Memory B cell (primary cell): Measurements from ENCODE around the gene LY9.
"Not testable (repeated sequence)": the region's sequence is repeated elsewhere in the genome, so short reads cannot be mapped to it uniquely, and the experiment has no call there.

ENCODE experiments used
- ATAC-seq: fragments of 150-1000 bp; cut with Tn5 transposase; 2 replicates; pipeline ENCODE4 v1.10.0; 2021; ENCODE audit warnings: low read depth, mild to moderate bottlenecking, moderate library complexity
- DNase-seq, 2 donors: peaks; one replicate each; pipeline ENCODE4 v3.0.0; 2022; ENCODE audit warnings: low spot score in 2 of 2
- H3K27ac Mint-ChIP-seq: one replicate; pipeline ENCODE4 v1.8.0; 2022; ENCODE audit warnings: mild to moderate bottlenecking, moderate library complexity, mixed read lengths
- H3K27me3 Mint-ChIP-seq: one replicate; pipeline ENCODE4 v1.8.0; 2022; ENCODE audit warnings: mixed read lengths
- H3K36me3 Mint-ChIP-seq: one replicate; pipeline ENCODE4 v1.8.0; 2022; ENCODE audit warnings: mild to moderate bottlenecking, mixed read lengths
- H3K4me1 Mint-ChIP-seq: one replicate; pipeline ENCODE4 v1.8.0; 2022; ENCODE audit warnings: mixed read lengths
- H3K4me3 Mint-ChIP-seq: one replicate; pipeline ENCODE4 v1.8.0; 2022; ENCODE audit warnings: mild to moderate bottlenecking, moderate library complexity, mixed read lengths
- H3K9me3 Mint-ChIP-seq: one replicate; pipeline ENCODE4 v1.8.0; 2022; ENCODE audit warnings: mixed read lengths

LY9 gene

DNA sequence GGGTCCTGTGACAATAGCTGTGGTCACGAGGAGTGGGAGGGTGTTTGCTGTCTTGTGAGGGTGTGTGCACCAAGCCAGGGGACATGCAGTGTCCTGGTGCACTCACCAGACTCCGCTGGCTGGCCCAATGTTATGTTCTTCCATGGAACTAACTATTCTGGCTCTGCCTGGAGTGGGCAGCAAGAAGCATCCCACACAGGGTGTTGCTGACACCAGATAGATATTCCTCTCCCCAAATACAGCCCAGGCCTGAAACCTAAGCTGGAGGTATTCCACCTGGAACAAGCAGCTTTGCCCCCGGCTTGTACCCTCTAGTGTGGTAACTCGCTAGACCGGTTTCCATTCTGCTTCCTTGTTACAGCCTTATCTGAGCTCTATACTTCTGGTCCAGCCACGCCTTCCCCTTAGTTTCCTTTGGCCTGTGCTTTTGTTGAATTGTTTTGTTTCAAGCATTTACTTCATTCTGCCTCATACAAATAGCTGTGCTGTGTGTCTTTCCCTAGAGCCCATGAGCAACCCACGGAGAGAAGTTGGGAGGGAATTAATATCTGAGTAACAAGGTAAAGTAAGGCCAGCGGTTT lies 14.7 kb upstream of the LY9 start:
- Mint-ChIP-seq H3K4me3 (peak overlapping the region; percentile 16), H3K4me1 (peaks cover 34% of the 10 kb centered on the region), H3K9me3 (no peaks in the 10 kb centered on the region), H3K27ac (peak overlapping the region; percentile 99), H3K36me3 (peaks cover 2% of the 10 kb centered on the region), H3K27me3 (no peaks in the 10 kb centered on the region)
- no peak for ATAC-seq
- no peak for DNase-seq

- H3K9me3 Mint-ChIP-seq, result no peaks in the 10 kb centered on the region
- H3K36me3 Mint-ChIP-seq, result peaks cover 2% of the 10 kb centered on the region
- H3K4me1 Mint-ChIP-seq, result peaks cover 31% of the 10 kb centered on the region
- ATAC-seq (peak; percentile 95), DNase-seq (peak in 1 of 2 donors; percentile 70)
- peak overlapping the region; percentile 65 for H3K4me3 Mint-ChIP-seq
- peak overlapping the region; percentile 99 for H3K27ac Mint-ChIP-seq
- H3K27me3 Mint-ChIP-seq, result no peaks in the 10 kb centered on the region
Observed at GRCh38 chr1:160781914-160782689, 13.9 kb upstream of the LY9 start.

GRCh38 chr1:160782988-160783765 lies 12.8 kb upstream of the LY9 start:
- H3K9me3 Mint-ChIP-seq, ATAC-seq: not testable (repeated sequence)

DNA sequence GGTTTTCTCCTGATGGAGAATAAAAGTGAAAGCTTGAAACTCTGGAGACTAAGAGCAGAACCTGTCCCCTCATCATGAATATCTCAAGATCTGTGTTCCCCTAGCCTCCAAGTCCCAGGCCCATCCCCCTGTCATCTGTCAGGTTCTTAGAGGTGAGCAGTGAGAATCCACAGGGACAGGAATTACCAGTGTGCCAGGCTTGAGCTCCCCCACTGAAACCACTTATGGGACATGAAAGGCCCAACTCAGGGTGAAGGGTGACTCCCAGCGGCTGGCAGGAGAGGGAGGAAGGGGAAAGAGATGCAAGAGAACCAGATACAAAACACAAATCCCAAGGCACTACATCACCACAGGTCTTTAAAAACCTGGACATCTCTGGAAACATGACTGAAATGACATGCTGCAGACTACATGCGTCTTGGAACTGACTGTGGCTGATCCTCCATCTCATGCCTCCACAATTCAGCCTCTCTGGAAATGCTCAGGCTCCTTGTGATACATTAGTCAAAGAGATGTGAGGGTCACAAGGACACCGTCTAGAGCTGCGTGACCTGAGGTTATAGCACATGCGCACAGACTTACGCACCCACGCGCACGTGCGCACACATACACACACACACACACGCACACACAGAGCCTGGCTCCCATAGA lies 6.8 kb upstream of the LY9 start:
- Mint-ChIP-seq H3K27ac (peak overlapping the region; percentile 100), H3K4me1 (peaks cover 20% of the 10 kb centered on the region), H3K4me3 (peak overlapping the region; percentile 27), H3K36me3 (peaks cover 1% of the 10 kb centered on the region), H3K9me3 (no peaks in the 10 kb centered on the region), H3K27me3 (no peaks in the 10 kb centered on the region)
- no peak for DNase-seq
- no peak for ATAC-seq

More at GRCh38 chr1:160782988-160783765, 12.8 kb upstream of the LY9 start:
- H3K36me3 Mint-ChIP-seq, H3K27me3 Mint-ChIP-seq, DNase-seq, H3K4me3 Mint-ChIP-seq: not testable (repeated sequence)
- H3K4me1 Mint-ChIP-seq, result peaks cover 26% of the 10 kb centered on the region
- H3K27ac Mint-ChIP-seq, result peak overlapping the region; percentile 99

DNA sequence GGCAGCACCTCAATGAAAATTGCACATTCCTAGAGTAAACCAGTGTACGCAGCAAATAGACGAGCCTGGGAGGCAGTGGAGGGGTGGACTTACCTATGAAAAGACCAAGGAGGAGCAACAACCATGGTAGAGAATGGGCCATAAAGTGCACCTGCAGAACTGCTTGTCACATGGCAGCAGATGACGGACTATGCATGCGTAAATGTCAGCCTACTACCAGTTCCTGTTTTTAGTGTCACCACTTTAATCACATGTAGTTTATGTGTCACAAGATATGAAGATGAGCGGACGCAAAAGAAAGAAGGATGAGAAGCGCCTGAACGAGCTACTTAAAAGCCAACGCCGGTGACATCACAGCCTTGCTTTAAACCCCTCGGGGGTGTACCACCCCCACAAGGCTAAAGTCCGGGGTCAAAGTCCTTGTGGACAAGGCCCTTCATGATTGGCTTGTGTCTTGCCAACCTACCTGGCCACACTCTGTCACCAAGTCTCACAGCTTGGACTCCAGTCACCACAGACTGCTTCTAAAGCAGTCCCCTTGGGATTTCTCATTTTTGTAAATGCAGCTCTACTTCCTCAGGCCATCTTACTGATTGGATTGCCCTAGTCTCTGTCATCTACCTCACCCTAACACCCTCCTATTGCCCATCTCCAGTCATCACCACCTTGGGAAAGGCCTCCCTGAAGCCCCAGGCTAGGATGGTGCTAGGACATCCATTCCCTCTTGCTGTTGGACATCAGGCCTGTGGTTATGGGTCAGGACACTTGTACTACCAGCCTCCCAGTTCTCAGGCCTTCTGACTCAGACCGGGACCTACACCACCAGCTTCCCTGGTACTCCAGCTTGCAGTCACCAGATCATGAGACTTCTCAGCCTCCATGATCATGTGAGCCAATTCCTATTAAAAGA lies 6.0 kb upstream of the LY9 start:
- peak overlapping the region; percentile 27 for H3K4me3 Mint-ChIP-seq
- H3K27ac Mint-ChIP-seq, result peak overlapping the region; percentile 100
- peaks cover 23% of the 10 kb centered on the region for H3K4me1 Mint-ChIP-seq
- H3K27me3 Mint-ChIP-seq, result no peaks in the 10 kb centered on the region
- H3K36me3 Mint-ChIP-seq, result no peaks in the 10 kb centered on the region
- ATAC-seq, result peak; percentile 84
- DNase-seq, result peak; percentile 81 to 84
- no peaks in the 10 kb centered on the region for H3K9me3 Mint-ChIP-seq

GRCh38 chr1:160794376-160794775 lies 1.6 kb upstream of the LY9 start:
- no peak for ATAC-seq
- H3K27me3 Mint-ChIP-seq, result no peaks in the 10 kb centered on the region
- peaks cover 43% of the 10 kb centered on the region for H3K4me1 Mint-ChIP-seq
- peak overlapping the region; percentile 100 for H3K27ac Mint-ChIP-seq
- peaks cover 8% of the 10 kb centered on the region for H3K36me3 Mint-ChIP-seq
- no peak overlapping the region for H3K4me3 Mint-ChIP-seq
- DNase-seq, result no peak
- H3K9me3 Mint-ChIP-seq, result no peaks in the 10 kb centered on the region

DNA sequence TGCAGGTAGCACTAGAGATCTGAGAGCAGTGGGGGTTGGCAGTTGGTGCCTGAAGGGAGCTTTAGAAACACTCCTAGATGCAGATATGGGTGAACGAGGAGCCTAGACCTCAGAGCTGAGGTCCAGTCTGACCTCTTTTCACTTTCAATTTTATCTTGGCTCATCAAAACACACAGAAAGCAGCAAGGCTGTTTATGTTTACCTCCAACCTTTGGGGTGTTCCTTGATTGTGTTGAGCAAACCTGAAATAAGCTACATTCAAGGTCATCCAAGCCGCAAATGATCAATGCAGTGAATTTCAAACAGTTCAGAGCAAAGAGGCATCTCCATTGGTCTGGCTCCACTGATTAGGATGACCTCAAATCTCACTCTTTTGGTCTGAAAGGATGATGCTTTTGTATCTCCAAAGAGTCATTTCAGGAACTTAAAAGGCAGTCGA lies 1.3 kb downstream of the LY9 start:
- H3K27ac Mint-ChIP-seq, result peak overlapping the region; percentile 100
- H3K4me3 Mint-ChIP-seq, result peak overlapping the region; percentile 97
- no peaks in the 10 kb centered on the region for H3K9me3 Mint-ChIP-seq
- peaks cover 53% of the 10 kb centered on the region for H3K4me1 Mint-ChIP-seq
- no peaks in the 10 kb centered on the region for H3K27me3 Mint-ChIP-seq
- H3K36me3 Mint-ChIP-seq, result peaks cover 25% of the 10 kb centered on the region
- ATAC-seq, result peak; percentile 5
- peak in 1 of 2 donors; percentile 22 for DNase-seq

GRCh38 chr1:160797861-160798273 lies 1.9 kb downstream of the LY9 start:
- peak overlapping the region; percentile 97 for H3K4me3 Mint-ChIP-seq
- H3K4me1 Mint-ChIP-seq, result peaks cover 56% of the 10 kb centered on the region
- peak overlapping the region; percentile 100 for H3K27ac Mint-ChIP-seq
- peaks cover 1% of the 10 kb centered on the region for H3K9me3 Mint-ChIP-seq
- no peaks in the 10 kb centered on the region for H3K27me3 Mint-ChIP-seq
- no peak for DNase-seq
- ATAC-seq, result peak; percentile 13
- H3K36me3 Mint-ChIP-seq, result peaks cover 30% of the 10 kb centered on the region

DNA sequence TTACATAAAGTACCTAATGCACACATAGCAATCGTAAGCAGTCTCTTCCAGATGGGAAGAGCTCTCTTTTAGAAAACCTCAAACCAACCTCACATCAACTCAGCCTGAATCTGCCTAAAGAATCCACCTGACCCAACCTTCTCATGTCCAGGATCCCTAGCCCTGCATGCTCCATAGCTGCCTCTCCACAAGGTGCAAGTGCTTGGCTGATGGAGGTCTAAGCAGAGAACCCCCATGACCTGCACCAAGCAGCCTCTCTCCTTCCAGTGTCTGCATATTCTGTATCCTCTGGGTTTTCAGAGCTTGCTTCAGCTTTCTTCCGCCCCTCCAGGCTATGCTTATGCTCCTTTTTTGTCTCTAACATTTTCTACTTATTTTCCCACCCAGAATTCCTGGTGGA lies 2.5 kb downstream of the LY9 start:
- H3K4me3 Mint-ChIP-seq, result peak overlapping the region; percentile 81
- H3K27me3 Mint-ChIP-seq, result no peaks in the 10 kb centered on the region
- peak overlapping the region; percentile 100 for H3K27ac Mint-ChIP-seq
- H3K36me3 Mint-ChIP-seq, result peaks cover 34% of the 10 kb centered on the region
- no peak for DNase-seq
- peaks cover 58% of the 10 kb centered on the region for H3K4me1 Mint-ChIP-seq
- no peak for ATAC-seq
- H3K9me3 Mint-ChIP-seq, result peaks cover 1% of the 10 kb centered on the region

DNA sequence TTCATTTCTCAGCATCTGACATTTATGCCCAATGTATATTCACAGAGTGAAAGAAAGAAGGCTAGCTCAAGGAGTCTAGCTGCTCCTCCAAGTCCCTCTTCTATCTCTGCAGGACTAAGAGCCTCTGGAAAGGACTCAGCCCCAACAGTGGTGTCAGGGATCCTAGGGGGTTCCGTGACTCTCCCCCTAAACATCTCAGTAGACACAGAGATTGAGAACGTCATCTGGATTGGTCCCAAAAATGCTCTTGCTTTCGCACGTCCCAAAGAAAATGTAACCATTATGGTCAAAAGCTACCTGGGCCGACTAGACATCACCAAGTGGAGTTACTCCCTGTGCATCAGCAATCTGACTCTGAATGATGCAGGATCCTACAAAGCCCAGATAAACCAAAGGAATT lies 3.7 kb downstream of the LY9 start:
- Mint-ChIP-seq H3K4me1 (peaks cover 61% of the 10 kb centered on the region), H3K9me3 (peaks cover 1% of the 10 kb centered on the region), H3K4me3 (peak overlapping the region; percentile 81), H3K27ac (peak overlapping the region; percentile 100), H3K27me3 (no peaks in the 10 kb centered on the region), H3K36me3 (peaks cover 42% of the 10 kb centered on the region)
- DNase-seq (peak in 1 of 2 donors; percentile 9), ATAC-seq (no peak)

DNA sequence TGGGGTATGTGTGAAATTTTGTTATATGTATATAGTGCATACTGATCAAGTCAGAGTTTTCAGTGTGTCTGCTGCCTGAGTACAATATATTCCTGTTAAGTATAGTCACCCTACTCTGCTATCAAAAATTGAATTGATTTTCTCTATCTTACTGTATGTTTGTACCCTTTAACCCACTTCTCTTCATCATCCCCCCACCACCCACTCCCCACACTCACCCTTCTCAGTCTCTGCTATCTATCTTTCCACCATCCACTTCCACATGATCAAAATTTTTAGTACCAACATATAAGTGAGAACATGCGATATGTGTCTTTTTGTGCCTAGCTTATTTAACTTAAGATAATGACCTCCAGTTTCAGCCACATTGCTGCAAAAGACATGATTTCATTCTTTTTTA lies 4.2 kb downstream of the LY9 start:
- H3K27me3 Mint-ChIP-seq, result no peaks in the 10 kb centered on the region
- H3K36me3 Mint-ChIP-seq, result peaks cover 47% of the 10 kb centered on the region
- DNase-seq, result no peak
- no peak for ATAC-seq
- peaks cover 1% of the 10 kb centered on the region for H3K9me3 Mint-ChIP-seq
- H3K4me3 Mint-ChIP-seq, result peak overlapping the region; percentile 81
- peak overlapping the region; percentile 100 for H3K27ac Mint-ChIP-seq
- peaks cover 64% of the 10 kb centered on the region for H3K4me1 Mint-ChIP-seq

GRCh38 chr1:160800645-160801408 lies 4.9 kb downstream of the LY9 start:
- Mint-ChIP-seq H3K4me3 (peak overlapping the region; percentile 81), H3K4me1 (peaks cover 62% of the 10 kb centered on the region), H3K27ac (peak overlapping the region; percentile 77), H3K27me3 (no peaks in the 10 kb centered on the region), H3K36me3 (peaks cover 52% of the 10 kb centered on the region), H3K9me3 (peaks cover 3% of the 10 kb centered on the region)
- DNase-seq, result no peak
- ATAC-seq, result peak; percentile 27
